ENCODE data around the gene NT5C3B. TPM values are rescaled to one million over a fixed set of nuclear protein-coding genes. Genes with fewer than 3 reads are reported as not detected.
"Not testable (repeated sequence)": the region's sequence is repeated elsewhere in the genome, so short reads cannot be mapped to it uniquely, and the experiment has no call there.

Gene NT5C3B
- total RNA-seq, 1 donor from 2014 or later, result 19.3 TPM

DNA sequence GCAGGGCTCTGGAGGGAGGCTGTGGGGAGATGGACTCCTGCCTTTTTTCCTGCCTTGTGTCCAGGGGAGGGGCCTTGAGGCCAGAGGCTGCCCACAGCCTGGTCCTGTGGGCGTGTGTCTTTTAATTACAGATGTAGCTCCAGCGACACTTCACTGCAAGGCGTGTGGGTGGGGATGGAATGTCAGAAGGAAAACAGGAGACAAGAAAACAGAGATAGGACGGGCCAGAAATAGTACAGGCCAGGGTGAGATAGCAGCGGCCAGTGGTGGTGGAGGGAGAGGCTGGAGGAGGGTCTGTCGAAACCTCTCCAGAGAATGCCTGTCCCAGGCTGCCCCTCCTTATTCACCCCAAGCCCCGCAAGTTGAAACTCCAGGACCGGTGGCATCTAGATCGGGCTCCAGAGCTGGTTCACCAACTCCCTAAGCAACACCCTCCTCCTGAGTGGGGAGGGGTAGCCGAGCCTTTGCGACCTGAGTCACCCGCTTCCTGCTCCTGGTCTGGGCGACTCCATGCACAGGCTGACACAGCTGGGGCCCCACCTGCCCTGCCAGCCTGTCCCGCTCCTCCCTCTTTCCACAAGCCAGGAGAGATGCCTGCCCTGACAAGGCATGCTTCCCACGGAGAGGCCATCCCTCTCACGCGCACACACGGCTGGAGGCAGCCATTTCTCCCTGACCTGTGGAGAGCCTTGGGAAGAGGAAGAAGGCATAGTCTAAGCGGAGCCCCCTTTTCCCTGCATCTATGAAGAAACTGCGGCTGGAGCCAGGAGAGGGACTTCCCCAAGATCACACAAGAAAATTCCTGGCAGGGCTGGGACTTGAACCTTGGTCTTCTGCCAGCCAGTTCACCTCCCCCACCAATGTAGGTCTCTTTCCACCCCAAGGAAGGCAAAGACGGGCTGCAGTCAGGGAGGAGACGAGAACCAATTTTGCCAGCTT is 42.9 kb downstream of the NT5C3B start:
- ATAC-seq (peak; percentile 90), DNase-seq (peak; percentile 77)
- intact Hi-C loops (cut with micrococcal nuclease), result no loop called here

DNA sequence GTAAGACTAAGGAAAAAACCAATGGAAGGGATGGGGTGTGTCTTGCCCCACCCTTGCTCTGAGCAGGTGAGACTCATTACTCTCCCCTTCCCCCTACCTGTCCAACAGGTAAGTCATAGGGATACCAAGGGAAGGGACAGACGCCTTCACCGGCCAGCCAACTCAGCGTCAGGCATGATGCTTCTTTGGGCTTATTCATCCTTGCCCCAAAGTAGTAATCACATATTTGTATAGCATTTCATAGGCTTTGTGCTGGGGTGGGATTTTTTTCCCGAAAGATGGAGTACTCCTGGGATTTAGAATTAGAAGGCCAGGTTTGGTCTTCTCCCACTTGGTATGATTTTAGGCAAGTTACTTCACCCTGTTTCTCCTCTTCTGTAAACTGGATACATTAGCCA is 49.0 kb downstream of the NT5C3B start:
- ATAC-seq, result no peak
- intact Hi-C loops (cut with micrococcal nuclease), result no loop called here
- no peak for DNase-seq

DNA sequence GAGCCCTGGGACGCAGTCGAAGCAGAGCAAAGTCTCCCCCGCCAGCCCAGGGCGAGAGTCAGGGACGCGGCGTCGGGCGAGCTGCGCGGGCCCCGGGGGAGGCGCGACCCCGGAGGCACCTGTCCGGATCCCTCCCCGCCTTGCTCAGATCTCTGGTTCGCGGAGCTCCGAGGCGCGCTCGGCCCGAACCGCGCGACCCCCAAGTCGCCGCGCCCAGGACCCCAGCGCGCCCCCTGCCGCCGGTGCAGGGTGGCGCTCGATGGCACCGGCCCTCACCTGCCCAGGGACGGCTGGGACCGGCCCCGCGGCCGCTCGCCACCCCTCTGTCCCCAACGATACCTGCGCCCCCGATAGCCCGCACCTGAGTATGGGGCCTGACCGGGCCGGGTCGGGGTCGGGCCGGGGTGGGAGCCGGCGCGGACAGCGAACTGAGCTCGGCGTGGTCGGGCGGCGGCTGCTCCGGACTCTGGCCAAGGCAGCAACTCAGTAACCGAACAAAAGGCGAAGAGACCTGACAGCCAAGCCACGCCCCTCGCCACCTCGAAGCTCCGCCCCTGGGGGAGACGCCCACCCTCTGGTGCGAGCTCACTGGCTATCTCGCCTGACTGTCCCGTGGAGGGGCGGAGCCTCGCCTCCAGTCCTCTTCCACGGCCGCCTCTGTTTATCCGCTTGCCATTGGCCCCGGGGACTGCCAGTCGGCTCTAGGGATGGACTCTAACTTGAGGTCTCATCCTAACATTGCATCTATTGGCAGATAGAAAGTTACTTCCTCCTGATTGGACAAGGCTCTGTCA is 49.6 kb downstream of the NT5C3B start, which contains the start of gene JUP:
Gene JUP, minus strand, starts transcription at position 485 of the 794 bp plus-strand sequence. CDS start 14,857 bp downstream, outside the sequence.
- peak; percentile 100 for DNase-seq
- peak; percentile 89 for ATAC-seq
- intact Hi-C loops (cut with micrococcal nuclease), result no loop called here

DNA sequence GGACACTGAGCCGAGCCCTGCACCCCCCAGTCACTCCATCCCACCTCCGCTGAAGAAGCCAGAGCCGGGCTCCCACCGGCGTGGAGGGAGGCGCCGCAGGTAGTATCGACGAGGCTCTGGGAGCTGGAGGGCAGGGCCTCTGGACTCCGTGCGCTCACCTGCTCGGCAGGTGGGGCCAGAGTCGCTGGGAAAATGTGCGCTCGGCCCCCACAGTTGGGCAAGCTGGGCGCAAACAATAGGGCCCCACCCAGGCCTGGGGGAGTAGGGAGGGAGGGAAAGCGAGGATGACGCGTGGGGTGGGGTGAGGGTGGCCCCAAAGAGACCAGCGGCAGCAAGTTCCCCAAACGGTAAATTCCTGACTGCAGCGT is 50.2 kb downstream of the NT5C3B start:
- intact Hi-C loops (cut with micrococcal nuclease), result no loop called here
- ATAC-seq, result peak; percentile 1
- peak; percentile 58 for DNase-seq

DNA sequence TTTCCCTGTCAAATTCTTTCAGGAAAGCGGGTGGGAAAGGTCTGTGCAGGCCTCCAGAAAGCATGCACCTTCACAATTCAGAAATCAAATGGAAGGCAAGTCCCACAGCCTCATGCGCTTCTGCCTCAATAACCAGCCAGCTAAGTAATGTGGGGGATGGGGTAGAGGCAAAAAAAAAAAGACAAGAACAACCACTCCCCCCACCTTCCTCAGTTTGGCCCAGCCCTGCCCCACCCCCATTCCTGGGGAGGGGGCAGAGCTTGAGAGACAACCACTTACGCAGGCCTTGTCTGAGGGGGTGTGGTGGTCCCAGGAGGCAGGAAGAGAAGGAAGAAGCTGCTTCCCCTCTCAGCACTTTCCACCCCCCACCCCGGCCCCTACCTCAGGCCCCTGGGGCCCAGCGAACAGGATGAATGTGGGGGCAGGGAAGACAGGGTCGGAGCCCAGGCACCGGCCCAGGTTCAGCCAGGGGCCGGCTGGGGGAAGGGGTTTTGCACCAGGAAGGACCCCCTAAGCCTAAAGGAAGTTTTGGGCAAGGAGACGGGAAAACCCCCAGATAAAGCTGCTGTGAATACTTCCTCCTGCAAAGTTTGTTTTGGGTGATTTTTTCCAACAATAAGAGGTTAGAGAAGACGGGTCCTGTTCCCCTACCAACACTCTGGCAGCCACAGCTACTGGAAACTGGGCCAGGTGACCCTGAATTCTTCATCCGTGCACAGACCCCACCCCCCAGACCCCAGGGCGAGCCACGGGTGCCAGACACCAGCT is 50.8 kb downstream of the NT5C3B start:
- ATAC-seq (no peak), DNase-seq (no peak)
- intact Hi-C loops (cut with micrococcal nuclease), result no loop called here

DNA sequence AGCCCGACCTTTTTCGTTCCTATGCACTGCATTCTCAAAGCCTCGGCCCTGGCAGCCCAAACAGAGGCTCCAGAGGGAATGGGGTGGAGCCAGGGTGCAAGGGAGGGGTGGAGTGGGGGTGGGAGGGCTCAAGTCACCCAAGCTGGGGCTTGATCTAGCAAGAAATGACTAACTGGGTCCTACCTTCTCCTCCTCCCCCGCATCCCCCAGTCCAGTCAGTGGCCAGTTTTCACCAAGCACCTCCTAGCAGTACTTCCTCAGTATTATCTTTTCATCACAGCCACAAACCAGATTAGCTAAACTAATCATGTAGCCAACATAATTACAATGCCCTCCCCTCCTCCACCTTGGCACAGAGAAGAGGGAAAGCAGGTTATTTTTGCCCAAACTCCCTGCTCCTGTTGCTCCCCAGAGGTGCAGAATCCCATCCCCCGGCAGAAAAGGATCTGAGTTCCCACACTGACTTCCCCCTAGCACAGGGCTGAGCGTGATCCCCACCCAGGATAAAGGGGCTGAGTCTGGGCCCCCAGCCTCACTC is 51.8 kb downstream of the NT5C3B start:
- intact Hi-C loops (cut with micrococcal nuclease), result no loop called here
- ATAC-seq (peak; percentile 16), DNase-seq (peak; percentile 79)

DNA sequence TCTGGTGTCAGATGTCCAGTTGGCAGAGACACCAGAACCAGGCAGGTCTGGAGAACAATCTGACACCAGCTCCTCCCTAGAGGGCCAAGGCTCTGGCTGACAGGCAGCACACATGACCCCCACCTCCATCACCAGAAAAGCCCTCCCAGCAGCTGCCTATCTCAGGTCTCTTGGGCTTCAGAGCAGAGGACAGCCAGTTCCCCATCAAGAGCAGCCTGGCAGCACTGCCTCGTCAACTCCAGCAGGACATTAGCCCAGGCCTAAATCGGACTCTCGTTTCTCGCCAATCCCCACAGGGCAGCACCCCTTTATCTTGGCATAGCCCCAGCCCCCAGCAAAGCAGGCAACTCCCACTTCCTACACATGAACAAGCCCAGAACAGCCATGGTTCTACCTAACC is 53.9 kb downstream of the NT5C3B start:
- ATAC-seq, result peak; percentile 60
- intact Hi-C loops (cut with micrococcal nuclease), result no loop called here

DNA sequence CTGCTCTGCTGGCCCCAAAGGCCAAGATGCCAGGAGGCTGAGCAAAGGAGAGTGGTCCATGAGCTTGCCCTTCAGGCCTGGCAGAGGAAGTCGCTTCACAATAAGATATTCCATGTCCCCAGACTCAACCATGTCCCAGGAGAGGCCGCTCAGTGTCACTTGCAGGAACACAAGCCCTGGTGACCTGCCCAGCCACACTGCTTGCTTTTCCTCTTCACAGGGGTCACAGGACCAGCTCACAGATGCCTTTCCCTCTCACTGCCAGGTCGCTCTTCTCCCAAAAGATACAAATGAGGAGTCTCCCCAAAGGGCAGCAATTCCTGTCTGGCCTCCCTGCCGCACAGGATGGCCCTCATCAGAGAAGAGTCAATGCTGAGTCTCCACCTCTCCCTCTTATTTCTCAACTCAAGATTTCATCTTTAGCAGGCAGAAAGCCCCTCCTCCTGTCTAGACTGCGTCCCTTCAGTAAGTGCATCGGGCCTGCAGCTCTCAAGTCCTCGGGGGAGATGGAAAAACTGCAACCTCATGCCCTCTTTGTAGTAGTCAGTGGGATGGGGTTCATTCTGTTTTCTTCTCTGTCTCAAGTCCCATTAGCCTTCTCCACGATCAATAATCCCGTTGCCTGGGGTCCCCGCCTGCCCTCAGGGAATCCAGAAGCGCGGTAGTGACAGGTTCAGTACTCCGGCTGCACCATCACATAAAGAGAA is 54.5 kb downstream of the NT5C3B start:
- intact Hi-C loops (cut with micrococcal nuclease), result no loop called here
- ATAC-seq, result no peak
- DNase-seq, result peak; percentile 67

More for the DNA sequence above, 53.9 kb downstream of the NT5C3B start:
- peak; percentile 88 for DNase-seq

DNA sequence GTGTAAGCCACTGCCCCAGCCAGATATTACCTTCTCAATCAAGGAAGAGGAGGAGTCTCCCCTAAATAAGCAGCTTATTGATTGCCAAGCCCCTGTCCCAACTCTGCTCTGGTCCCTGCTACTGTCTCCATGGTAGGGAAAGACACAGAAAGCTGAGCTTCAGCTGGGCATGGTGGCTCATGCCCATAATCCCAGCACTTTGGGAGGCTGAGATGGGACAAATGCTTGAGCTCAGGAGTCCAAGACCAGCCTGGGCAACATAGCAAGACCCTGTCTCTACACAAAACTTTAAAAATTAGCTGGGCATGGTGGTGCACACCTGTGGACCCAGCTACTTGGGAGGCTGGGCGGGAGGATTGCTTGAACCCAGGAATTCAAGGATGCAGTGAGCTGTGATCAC is 56.1 kb downstream of the NT5C3B start:
- ATAC-seq (no peak), DNase-seq (no peak)
- intact Hi-C loops (cut with micrococcal nuclease), result no loop called here

DNA sequence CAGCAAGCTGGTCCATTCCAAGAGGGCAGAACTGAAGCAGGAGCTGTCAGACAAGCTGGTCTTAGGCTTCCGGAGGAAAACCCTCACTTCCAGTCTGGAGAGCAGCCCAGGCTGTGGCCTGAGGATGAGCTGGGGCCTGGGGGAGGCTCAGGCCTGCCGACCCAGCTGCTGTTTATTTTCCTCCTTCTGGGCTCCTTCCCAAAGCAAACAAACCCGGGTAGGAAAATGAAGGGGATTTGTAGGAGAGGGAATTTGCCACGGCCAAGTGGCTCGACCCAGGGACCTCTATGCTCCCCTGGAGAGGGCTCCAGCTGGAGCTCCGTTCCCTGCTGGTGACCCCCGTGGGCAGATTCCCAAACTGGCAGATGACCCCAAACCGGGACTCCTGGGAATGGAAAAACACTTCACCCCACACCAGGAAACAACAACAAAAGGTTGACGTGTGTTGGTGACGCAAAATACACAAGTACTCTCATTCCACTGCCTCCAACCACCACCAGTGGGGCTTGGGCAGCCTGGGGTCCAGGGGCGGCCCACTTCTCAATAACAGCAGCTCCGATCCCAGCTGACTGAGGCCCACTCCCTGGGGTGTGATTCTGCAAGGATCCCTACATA is 58.4 kb downstream of the NT5C3B start:
- DNase-seq (peak; percentile 85), ATAC-seq (peak; percentile 50)
- intact Hi-C loops (cut with micrococcal nuclease), result no loop called here

DNA sequence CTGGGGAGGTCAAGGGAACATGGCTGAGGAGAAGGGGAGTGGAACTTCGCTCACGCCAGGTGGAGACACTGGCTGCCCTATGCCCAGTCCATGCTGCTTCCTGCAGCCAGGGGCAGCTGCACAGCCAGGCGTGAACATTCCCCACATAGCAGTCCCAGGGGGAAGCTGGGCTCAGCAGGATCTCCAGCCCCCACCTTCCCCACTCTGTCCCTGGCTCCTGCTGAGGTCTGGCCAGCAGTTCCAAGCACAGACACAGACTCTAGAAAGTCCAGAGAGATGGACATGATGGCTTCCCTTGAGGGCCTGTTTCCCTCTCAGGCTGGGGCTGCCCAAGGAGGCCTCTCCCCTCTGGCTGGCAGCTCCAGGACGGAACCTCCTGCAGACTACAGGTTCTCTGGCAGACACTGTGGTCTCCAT is 58.9 kb downstream of the NT5C3B start:
- DNase-seq, result peak; percentile 86
- peak; percentile 68 for ATAC-seq
- intact Hi-C loops (cut with micrococcal nuclease), result no loop called here

DNA sequence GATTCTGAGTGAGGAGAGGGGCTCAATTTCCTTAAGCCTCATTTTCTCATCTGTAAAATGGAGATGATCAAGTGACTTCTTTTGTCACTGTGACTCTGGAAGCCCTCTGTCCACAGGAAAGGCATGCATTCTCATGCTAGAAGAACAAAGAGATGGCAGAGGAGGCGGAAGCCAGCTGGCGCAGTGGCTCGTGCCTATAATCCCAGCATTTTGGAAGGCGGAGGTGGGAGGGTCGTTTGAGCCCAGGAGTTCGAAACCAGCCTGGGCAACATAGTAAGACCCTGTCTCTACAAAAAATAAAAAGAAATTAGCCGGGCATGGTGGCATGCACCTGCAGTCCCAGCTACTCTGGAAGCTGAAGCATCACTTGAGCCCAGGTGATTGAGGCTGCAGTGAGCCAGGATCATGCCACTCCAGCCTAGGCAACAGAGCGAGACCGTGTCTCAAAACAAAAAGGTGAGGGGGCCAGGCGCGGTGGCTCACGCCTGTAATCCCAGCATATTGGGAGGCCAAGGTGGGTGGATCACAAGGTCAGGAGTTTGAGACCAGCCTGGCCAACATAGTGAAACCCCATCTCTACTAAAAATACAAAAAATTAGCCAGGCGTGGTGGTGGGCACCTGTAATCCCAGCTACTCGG is 59.7 kb downstream of the NT5C3B start:
- ATAC-seq; DNase-seq; intact Hi-C loops (cut with micrococcal nuclease): not testable (repeated sequence)

DNA sequence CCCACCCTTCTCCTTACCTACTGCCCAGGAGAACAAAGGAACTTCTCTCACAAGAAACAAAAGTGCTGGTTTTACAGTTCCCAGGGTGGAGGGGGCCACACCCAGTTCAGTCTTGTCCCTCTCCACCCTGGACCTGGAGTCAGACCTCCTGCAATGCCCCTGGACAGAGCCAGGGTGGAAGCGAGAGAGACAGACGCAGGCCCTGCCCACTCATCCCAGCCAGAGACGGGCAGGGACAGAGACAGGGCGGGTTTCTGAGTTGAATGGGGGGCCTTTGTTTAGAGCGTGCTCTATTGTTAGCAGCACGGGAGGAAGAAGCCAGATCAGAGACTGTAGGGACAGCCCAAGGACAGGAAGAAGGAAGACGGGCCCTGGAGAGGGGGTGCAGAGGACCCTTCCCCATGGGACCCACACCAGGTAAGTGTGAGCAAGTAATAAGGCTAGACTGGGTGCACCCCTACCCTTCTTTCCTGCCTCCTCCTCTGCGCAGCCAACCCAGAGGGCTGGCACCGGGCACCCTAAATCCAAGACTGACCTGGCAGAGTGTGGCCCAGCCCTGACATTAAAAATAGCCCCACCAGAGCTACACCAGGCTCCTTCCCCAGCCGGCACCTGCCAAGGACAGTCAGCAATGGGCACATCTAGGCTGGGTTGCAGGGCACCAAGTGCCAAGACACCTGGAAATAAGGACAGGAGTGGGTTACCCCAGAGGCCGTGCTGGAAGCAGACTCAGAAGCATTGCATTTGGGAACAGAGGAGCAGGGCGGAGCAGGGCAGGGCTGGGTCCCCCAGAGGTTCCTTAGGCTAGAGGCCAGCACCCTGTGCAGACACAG is 60.4 kb downstream of the NT5C3B start:
- DNase-seq (peak; percentile 66), ATAC-seq (peak; percentile 50)
- intact Hi-C loops (cut with micrococcal nuclease), result no loop called here
